C4-2B (cell line): ENCODE measurements around the gene LRIT1.

ENCODE experiments used
- H3K27ac ChIP-seq: fragments of 450-650 bp; 2 replicates; pipeline ENCODE4 v1.5.1; 2017
- CTCF ChIP-seq: fragments of 450-650 bp; conservative IDR thresholded peaks from 2 replicates; pipeline ENCODE4 v1.5.1; 2017; ENCODE audit warnings: mild to moderate bottlenecking
- ZFX ChIP-seq: fragments of 450-650 bp; IDR thresholded peaks from 2 replicates; pipeline ENCODE4 v1.6.1; 2017

The LRIT1 gene

GRCh38 chr10:84221916-84222315 lies 19.4 kb downstream of the LRIT1 start:
- H3K27ac ChIP-seq, result no peak overlapping the region

GRCh38 chr10:84217746-84218145 lies 23.6 kb downstream of the LRIT1 start:
- H3K27ac ChIP-seq, result no peak overlapping the region
- TF ChIP-seq CTCF (no peak), ZFX (no peak)

More at GRCh38 chr10:84221916-84222315, 19.4 kb downstream of the LRIT1 start:
- TF ChIP-seq ZFX, result no peak
- no peak for TF ChIP-seq CTCF

- no peak overlapping the region for H3K27ac ChIP-seq
- TF ChIP-seq ZFX, result no peak
- TF ChIP-seq CTCF, result no peak
Observed at GRCh38 chr10:84216834-84217233, 24.5 kb downstream of the LRIT1 start.

- TF ChIP-seq ZFX, result no peak
- peak; percentile 80 for TF ChIP-seq CTCF
- H3K27ac ChIP-seq, result no peak overlapping the region
Observed at GRCh38 chr10:84214612-84215235, 26.6 kb downstream of the LRIT1 start.

GRCh38 chr10:84214046-84214572 lies 27.2 kb downstream of the LRIT1 start:
- TF ChIP-seq ZFX (no peak), CTCF (no peak)
- H3K27ac ChIP-seq, result no peak overlapping the region

GRCh38 chr10:84213076-84213475 lies 28.3 kb downstream of the LRIT1 start:
- no peak overlapping the region for H3K27ac ChIP-seq
- TF ChIP-seq CTCF (no peak), ZFX (no peak)

GRCh38 chr10:84212014-84212413 lies 29.3 kb downstream of the LRIT1 start:
- TF ChIP-seq ZFX (no peak), CTCF (no peak)
- no peak overlapping the region for H3K27ac ChIP-seq
